Fibroblast of upper back skin (primary cell): Measurements from ENCODE around the gene FOXO3B.
"Not testable (repeated sequence)": the region's sequence is repeated elsewhere in the genome, so short reads cannot be mapped to it uniquely, and the experiment has no call there.

Experiments
- DNase-seq: peaks from one replicate; pipeline ENCODE4 v3.0.0-alpha.2; 2013

FOXO3B gene

DNA sequence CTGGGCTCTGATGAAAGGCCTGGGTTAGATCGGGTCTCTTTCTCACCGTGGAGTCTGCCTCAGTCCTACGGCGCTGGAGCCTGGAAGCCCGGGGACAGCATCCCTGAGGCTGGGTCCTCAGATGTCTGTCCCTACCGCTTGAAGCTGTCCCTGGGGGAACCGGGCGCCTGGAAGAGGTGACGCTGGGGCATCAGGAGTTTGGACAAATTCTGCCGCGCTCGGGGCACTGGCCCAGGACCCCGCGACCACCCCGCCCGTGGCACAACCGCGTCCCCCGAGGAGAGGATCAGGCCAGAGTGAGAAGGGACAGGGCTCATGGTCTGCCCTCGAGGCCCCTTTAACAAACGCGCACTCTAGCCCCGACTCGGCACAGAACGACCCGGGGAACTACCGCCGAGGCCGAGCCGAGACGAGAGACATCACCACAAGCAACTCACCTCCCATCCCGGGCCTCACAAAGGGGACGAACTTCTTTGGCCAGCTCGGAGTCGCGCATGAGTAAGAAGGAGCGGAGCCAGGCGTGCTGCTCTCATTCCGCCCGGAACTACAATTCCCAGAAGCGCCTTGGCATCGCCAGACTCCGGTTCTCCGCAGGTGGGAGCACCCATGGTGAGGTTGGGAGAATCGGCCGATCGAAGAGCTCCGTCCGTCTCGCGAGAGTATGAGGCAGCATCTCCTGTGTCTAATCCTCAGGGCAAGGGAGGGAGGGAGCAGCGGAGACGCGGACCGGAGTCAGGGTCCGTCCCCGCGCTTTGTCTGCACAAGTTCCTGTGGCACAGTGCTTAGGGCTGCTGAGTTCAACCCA lies at the start of gene FOXO3B:
TSS of gene FOXO3B (minus strand) at position 548 of the 805 bp plus-strand sequence. CDS start 663 bp downstream, outside the sequence.
- peak; percentile 98 for DNase-seq

DNA sequence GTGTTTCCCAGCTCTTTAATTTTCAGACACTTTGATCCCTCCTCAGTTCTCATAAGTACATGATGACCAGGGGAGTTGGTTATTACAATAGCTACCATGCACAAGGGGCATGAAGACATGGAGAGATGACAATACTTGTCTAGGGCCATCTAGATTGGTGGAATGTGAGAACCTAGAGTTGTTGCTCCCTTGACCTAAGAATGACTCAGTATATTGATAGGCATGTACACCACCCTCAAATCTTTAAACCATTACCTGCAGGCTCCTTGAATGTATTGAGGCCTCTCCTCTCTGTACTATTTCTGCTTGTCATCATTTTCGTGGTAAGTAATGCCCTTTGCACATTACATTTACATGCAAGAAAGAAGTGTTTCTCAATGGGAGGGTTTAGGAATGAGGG lies 41.4 kb upstream of the FOXO3B start:
- not testable (repeated sequence) for DNase-seq

DNA sequence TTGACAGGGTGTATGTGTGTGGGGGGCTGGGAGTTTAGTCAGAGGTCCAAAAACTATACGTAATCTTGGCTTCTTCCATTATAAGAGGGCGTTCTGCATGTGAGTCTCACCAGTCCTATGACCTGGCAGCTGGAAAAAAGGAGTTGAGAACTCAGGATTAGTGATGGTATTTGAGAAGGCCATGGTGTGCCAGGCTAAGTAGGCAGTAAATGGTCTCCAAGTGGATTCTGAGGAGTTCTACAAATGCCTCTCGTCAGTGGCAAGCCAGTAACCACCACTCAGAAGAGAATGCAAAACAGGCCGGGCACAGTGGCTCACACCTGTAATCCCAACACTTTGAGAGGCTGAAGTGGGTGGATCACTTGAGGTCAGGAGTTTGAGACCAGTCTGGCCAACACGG lies 40.5 kb upstream of the FOXO3B start:
- not testable (repeated sequence) for DNase-seq

DNA sequence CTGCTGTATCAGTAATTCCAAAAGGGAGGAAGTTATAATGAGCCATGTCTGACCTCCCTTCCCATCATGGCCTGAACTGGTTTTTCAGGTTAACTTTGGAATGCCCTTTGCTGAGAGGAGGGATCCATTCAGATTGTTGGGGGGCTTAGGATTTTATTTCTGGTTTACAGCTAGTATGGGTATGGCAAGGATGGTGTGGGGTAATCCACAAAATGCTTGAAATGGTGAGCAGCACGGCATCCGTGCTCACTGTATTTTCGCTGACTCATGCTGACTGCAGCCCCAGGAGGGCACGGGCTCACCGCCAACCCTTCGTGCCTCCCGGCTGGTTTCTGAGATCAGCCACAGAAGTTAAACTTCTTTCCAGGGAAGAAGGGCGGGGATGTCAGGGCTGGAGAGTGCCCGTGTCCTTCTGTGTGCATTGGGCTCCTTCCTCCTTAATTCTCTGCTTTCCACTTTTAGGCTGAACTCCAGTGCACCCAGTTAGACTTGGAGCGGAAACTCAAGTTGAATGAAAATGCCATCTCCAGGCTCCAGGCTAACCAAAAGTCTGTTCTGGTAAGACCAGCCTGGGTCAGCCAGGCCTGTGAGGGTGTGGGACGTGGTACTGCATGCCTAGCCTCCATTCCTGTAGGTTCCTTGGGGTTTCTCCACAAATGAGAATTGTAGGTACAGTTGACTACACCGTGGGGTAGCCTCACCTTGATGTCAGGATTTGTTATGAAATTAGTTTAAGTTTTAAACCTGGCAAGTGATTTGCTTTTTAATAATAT lies 39.8 kb upstream of the FOXO3B start:
- not testable (repeated sequence) for DNase-seq

DNA sequence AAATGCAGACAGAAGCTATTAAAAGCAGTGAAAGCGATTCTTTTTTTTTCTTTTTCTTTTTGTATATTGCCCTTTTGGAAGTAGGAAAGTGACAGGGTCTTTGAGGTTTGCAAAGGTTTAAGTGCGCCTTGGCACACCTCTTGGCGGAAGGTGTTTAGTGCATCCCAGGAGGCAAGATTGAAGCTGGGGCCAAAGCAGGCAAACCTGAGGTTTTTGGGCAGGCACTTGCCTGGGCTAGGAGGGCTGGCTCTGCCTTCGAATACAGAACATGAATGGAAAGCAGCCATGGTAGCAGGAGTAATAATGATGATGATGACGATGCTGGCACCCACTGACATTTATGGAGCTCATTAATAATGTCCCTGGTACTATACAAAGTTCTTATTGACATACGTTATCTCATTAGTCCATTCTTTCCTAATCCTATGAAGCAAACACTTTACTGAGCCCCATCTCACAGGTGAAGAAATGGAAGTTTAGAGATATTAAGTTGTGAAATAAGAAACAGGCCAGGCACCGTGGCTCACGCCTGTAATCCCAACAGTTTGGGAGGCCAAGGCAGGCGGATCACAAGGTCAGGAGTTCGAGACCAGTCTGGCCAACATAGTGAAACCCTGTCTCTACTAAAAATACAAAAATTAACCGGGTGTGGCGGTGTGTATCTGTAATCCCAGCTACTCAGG lies 37.5 kb upstream of the FOXO3B start:
- not testable (repeated sequence) for DNase-seq

DNA sequence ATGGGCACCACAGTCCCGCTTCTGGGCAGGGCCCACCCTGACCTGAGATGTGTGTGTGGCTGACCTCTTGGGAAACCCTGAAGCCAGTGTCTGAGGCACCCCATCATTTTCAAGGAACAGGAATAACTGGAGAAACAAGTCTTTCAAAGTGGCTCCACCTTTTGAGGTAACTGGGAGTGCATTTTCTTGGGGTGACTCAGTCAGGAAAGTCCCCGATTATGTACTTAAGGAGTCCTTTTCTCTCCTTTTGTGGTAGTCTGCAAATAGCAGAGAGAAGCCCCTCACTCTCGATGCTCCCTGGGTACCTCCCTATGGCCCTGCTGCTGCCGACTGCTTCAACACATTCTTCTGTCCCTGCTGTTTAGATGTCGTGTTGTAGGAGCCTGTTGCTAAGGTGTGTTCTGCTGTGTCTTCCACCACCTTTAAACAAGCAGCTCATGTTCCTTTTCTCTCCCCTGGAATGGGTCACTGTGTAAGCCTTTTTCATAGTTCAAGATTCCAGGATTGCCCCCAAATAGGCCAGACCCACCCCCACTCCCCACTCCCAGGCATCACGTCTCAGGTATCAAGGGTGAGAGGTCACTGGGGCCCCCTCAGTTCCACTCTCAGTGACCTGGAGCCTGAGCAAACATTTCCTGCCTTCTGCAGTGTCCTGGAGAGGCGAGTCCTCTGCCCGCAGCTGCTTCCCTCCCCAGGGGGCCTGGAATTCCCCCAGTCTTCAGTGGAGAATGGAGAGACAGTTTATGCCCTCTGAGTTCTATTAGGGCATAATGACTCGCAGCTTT lies 36.7 kb upstream of the FOXO3B start:
- peak; percentile 38 for DNase-seq

DNA sequence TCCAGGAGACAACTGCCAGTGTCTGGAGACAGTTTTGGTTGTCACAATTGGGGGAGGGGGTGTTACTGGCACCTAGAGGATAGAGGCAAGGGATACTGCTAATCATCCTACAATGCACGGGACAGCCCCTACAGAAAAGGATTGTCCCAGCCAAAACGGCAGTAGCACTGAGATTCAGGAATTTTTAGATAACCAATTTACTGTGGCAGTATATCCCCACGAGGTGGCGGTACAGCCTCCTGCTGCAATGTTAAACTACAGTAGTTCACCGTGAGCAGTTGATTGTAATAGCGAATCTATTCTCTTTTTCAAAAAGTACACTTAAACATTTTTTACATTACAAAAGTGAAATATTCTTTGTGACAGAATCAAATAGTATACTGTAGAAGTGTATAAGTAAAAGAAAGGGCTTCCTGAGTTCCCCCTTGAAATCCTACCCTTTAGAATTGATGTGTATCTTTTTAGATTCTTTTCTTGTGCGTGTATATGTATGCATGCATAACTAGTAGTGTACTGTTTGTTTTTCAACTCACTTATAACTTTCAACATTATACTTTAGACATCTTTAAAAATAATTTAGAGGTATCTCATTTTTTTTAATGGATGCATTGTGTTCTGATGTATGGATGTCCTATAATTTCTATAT lies 30.4 kb upstream of the FOXO3B start:
- DNase-seq = peak; percentile 52

DNA sequence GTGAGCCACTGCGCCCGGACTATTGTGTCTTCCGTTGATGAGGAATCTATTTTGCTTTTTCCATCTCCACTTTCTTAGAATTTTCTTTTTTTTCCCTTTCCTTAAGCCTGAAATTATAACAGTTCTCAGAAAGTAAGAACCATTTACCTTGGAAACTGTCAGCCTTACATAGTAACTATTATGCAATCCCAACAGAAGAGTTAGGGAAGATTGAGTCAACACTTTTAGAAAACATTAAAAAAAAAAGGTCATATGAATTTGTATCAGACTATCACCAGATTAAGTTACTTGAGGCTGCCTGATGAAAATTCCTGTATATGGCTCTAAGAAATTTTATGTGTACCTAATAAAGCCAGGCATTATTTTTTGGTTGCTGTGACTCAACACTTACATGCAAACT lies 26.1 kb upstream of the FOXO3B start:
- not testable (repeated sequence) for DNase-seq

DNA sequence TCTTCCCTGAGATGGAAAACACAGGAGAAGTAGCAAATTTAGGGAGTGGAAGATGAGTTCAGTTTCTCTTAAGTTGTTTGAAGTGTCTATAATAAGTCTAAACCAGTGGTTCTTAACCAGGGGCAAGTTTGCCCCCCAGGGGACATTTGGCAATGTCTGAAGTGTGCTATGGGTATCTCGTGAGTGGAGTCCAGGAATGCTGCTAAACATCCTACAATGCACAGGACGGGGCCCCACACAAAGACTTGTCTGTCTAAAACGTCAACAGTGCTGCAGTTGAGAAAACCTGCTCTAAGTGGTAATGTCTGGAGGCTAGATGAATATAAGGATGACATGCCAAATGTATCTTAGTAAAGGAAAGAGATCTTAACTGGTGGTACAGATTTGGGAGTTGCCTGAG lies 23.8 kb upstream of the FOXO3B start:
- not testable (repeated sequence) for DNase-seq

DNA sequence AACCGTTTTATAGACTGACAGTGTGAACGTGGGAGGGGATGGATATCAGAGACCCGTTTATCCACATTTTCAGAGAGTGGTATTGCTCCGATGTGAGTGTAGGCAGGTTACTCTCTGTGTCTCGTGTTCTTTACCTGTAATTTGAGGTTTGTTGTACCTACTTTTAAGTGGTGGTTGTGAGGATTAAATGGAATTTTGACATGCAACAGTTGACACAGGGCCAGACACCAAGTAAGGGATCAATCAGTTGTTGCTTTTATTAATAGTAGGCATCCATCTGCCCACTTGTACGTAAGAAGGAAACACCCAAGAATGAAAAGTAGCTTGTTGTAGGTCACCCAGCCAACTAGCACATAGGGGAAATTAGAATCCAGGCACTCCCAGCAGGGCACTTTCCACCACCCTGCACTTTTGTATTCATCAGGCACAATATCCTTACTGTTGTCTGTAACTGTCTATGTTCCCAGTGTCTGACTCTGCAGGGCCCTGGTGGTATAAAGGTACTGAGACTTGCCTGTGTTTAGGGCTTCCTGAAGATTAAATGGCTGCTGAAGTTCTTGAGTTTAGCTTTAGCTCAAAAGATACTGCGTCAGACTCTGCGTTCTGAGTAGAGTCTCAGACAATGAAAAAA lies 16.5 kb upstream of the FOXO3B start:
- DNase-seq = not testable (repeated sequence)

DNA sequence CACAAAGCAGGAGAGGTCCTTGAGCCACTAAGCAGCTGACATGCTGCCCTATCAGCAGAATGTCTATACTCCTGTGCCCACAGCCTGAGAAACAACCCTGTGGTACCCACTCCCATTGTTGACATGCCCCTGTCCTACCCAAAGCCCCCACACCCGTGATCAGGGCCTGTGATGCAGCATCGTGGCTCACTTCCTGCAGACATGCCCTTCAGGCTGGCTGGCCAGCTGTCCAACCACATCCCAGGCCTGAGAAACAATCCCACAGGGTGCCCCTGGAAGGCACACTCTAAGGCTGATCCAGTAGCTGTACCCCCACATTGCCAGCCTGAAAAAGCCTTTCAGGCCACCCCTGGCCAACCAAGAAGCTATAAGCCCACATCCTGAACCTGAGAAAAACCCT lies 13.0 kb upstream of the FOXO3B start:
- not testable (repeated sequence) for DNase-seq

DNA sequence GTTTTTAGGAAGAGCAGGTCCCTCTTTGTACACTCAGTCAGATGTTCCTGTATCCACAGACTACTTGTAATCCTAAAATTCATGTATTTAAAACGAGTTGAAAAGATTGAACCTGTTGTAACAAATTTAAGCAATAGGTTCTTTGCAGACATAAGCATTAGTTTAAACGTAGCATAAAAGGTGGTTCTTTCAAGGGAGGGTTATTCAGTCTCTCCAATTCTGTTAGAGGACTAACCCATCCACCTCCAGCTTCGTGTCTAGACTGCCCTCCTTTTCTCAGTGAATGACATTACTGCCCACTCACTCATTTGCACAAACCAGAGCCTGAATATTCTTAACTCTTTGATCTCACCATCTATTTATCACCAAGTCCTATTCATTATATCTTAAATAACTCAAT lies 554 bp upstream of the FOXO3B start:
- DNase-seq = not testable (repeated sequence)

DNA sequence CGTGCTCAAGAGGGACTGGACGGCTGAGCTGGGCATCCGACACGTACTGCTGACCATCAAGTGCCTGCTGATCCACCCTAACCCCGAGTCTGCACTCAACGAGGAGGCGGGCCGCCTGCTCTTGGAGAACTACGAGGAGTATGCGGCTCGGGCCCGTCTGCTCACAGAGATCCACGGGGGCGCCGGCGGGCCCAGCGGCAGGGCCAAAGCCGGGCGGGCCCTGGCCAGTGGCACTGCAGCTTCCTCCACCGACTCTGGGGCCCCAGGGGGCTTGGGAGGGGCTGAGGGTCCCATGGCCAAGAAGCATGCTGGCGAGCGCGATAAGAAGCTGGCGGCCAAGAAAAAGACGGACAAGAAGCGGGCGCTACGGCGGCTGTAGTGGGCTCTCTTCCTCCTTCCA lies 4.7 kb downstream of the FOXO3B start:
- not testable (repeated sequence) for DNase-seq

DNA sequence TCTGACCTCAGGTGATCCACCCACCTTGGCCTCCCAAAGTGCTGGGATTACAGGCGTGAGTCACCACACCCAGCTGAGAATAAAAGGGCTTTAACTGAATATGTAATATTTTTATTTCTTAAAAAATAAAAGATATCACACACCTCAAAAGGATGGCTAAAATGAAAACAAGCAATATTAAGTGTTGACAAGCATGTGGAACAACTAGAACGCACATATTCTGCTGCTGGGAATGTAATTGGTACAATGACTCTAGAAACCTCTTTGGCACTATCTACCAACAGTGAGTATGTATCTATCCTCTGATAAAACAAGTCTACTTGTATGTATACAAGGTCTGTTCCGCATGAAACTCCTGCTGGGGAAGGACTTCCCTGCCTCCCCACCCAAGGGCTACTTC lies 5.2 kb downstream of the FOXO3B start:
- DNase-seq = not testable (repeated sequence)

DNA sequence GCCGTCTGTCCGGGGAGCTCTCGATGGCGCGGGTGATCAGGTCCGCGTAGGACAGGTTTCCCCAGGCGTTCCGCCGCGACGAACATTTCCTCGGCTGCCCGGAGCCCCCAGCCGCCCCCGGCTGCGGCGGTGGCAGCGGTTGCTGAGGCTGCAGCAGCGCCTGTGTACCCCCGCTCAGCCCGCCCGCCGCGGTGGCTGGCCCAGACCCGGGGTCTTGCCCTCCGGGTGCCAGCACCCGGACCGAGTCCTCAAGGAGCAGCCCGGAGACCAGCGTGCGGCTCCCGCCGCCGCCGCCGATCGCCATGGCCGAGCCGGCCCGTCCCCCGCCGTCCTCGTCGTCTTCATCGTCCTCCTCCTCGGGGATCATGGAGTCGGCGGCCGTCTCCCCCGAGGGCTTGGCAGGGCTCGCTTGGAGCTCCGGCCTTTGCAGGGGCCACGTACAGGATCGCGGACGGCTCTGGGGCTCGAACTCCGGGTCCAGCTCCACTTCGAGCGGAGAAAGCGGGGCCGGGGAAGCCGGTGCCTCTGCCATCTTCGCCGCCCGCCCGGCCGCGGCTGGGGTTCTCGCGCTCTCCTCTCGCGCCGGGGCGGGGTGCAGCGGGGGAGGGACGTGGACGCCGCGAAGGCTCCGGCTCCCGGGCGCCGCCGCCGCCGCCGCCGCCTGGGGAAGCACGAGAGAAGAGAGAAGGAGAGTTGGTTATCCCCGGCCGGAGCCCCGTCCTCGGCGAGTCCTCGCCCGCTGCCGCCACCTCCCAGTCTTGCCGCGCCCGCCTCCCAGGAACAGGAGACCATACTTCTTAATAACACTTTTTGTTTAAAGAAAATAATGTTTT lies 9.5 kb downstream of the FOXO3B start:
- not testable (repeated sequence) for DNase-seq

DNA sequence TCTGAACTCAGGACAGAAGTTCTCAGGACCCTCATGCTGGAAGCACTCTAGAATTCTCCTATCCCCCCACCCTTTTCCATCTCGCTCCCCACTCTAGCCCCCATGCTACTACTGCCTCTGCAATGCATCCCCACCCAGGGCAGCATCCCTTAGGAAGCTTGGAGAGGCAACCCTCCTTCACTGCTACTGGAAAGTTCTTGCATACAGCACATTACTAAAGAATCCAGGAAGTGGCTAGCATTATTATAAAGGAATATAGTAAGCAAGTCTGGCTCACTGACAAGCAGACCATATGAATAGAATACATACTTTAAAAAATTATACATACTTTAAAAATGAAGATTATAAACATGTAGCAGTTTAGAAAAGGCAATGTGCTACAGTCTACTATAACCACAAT lies 13.5 kb downstream of the FOXO3B start:
- DNase-seq = not testable (repeated sequence)

DNA sequence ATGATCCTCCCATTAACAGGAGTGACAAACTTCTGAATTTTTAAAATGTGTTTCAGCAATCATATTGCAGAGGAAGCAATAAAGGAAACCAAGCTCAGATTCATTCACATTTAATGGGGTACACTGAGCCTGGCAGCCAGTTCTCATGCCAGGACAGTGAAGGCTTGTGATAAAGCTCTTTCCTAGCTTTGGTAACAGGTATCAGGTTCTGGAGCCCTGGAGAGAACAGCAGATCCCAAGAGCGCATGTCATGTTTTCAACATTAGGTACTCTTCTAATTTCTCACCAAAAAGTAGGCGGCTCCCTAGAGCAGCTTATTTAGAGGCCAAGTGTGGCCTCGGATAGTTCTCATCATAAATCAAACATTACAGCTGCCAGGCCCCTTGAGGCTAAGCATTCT lies 14.6 kb downstream of the FOXO3B start:
- not testable (repeated sequence) for DNase-seq

DNA sequence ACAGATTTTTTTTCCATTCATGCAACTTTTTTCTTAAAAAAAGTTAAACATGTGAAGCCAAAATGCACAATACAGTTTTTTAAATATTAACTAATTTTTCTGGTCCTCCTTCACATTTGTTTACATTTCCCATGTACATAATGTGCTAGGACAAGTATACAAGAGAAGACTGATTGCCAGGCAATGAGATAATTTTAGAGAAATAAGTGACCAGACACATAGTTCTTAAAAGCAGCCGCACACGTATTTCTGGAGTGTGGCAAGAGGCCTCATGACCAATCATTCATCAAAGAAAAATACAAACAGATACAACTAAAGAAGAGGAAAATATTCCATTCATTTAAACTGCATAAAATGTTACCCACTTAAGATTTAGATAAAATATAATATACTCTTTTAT lies 15.8 kb downstream of the FOXO3B start:
- not testable (repeated sequence) for DNase-seq

DNA sequence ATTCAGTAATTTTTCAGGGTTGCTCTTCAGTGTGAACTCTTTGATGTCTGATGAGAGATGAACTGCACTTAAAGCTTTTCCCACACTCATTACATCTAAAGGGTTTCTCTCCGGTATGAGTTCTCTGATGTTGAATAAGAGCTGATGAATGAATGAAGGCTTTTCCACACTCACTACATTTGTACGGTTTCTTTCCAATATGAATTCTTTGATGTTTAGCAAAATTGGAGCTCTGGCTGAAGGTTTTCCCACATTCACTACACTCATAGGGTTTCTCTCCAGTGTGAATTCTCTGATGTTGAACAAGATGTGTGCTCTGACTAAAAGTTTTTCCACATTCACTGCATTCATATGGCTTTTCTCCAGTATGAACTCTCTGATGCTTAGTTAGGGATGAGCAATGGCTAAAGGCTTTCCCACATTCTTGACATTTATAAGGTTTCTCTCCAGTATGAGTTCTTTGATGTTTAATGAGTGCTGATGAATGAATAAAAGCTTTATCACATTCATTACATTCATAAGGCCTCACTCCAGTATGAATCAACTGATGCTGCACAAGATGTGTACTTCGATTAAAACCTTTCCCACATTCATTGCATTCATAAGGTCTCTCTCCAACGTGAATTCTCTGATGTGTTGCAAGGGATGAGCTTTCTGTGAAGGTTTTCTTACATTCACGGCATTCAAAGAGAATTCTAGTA lies 20.0 kb downstream of the FOXO3B start:
- not testable (repeated sequence) for DNase-seq

DNA sequence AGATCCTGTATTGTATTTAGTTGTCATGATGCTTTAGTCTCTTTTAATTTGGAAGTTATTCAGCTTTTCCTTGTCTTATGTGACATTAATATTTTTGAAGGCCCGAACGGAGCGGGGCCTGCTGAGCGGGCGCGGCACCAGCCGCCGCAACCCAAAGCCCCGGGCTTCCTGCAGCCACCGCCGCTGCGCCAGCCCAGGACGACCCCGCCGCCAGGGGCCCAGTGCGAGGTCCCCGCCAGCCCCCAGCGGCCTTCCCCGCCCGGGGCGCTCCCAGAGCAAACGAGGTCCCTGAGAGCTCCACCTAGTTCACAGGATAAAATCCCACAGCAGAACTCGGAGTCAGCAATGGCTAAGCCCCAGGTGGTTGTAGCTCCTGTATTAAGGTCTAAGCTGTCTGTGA lies 32.0 kb downstream of the FOXO3B start:
- not testable (repeated sequence) for DNase-seq
